ENCODE measurements around the gene PIP4K2B.
A peak's percentile ranks its signal among the peaks of the same experiment; 100 is the strongest.
"Not testable (repeated sequence)": the region's sequence is repeated elsewhere in the genome, so short reads cannot be mapped to it uniquely, and the experiment has no call there.

Gene PIP4K2B

DNA sequence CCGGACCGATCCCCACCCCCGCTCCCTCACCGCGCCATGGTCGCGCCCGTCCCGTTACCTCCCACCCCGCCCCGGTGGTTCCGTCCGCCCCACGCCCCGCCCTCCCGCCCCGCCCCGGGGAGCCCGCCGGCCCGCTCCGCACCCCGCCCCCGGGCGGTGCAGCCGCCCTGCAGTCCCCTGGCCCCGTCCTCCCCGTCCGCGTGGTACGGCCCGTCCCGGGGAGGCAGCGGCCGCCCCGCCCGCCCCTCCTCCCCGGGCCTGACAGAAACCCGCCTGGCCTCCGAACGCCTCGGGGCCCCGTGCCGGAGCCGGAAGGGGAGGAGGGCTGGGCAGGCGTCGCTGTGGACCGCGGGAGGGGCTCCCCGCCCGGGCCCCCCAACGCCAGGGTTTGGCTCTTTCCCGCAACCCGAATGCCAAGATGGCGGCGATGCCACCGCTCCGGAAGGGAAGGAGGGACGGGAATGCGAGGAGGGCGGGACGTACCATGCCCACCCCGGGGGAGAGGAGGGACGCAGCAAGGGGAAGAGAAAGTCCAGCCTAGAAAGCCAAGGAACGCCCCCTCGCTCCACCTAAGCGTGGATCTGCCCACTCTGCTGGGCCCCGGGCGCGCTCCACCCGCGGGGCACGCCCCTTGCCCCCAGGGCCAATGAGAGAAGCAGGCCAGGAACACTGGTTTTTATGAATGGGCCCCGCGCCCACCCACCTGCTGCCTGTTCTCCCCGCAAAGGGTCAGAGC lies at the start of gene PIP4K2B:
PIP4K2B (minus strand) TSS at position 56 of the 736 bp plus-strand sequence. CDS start 132 bp downstream, outside the sequence.
- DNase-seq, result peak; percentile 89

GRCh38 chr17:38848557-38848891 lies 49.2 kb upstream of the PIP4K2B start:
- no peak for DNase-seq

DNA sequence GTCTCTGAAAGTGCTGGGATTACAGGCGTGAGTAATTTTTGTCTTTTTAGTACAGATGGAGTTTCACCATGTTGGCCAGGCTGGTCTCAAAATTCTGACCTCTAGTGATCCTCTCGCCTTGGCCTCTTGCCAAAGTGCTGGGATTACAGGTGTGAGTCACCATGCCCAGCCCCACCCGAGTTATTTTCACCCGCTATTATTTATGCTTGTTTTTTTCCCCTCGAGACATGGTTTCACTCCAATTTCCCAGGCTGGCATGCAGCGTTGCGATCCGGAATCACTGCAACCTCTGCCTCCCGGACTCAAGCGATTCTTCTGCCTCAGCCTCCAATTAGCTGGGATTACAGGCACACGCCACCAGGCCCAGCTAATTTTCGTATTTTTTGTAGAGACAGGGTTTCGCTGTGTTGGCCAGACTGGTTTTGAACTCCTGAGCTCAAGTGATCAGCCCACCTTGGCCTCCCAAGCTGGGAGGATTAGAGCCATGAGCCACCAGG lies 45.0 kb upstream of the PIP4K2B start:
- no peak for DNase-seq

DNA sequence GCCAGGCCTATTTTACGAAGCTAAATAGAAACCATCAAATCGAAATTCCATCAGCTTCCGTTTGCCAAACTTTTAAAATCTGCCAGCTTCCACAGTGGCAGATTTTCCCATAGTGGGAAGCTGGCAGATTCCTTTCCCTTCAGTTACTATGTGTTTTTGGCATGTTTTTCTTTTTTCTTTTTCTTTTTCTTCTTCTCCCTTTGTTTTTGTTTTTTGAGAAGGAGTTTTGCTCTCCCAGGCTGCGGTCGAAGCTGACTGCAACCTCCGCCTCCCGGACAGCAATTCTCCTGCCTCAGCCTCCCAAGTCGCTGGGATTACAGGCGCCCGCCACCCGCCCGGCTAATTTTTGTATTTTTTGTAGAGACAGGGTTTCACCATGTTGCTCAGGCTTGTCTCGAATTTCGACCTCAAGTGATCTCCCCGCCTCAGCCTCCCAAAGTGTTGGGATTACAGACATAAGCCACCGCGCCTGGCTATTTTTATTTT lies 26.4 kb upstream of the PIP4K2B start:
- no peak for DNase-seq

DNA sequence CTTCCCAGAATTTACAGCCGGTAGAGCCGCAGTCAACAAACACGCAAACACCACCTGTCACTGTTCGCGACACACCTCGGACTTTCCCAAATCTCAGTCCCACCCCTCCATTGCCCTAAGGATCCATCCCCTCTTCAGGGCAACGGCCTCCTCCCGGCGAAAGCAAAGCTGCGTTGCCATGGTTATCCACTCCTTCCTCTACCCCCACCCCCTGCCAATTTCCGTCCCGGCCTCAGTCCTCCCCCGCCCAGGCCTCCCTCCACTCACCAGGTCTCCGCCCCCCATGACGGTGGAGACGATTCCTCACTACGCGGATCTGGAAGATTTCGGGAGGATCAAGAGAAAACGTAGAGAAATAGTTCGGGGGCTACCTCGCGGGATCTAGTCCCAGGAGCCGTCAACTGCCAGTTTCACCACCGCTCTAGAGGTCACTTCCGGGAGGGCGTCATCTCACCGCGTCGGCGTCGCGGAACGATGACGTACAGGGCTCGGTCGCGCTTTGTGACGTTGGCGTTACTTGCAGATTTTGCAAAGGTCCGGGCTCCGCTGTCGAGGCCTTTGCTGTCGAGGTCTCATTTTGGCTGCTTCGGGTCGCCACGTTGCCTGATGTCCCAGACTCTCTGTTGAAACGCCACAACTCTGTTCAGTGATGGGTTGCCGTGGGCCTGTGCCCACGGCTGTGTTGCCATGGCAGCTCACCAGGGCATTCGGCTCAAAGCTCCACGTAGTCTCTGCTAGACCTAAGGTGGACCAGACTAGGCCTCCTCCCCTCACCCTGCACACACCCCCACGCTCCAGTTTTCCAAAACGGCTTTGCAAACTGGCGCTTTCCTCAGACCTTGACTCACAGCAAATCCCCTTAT lies 25.8 kb upstream of the PIP4K2B start, which contains the start of gene CWC25:
CWC25 (minus strand) TSS at position 423 of the 863 bp plus-strand sequence; CDS start at position 285, 138 bp downstream.
- DNase-seq, result peak; percentile 95

DNA sequence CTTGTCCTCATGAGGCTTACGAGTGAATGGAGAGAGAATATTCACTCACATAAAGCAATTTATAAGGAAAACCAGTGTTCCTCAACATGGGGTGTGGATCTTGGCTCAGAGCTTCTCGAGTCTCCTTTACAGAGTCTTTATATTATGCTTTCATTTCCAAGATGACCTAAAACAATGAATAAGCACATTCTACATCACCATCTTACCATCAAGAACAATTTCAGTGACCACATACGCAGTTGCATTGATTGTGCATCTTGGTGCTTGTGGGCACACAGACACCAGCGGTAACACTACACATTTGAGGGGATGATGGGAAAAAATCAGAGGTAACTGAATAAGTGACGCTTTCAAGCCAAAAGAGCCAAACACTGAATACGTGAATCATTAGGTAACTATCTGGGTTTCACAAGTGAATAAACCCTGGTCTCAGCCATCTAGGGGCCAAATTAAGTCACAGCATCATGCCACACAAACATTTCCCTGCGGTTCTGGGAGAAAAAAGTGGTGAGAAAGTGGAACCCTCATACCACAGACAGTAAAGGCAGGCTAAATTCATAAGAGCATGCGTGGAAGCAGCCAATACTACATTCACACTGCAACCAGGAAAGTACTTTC lies 16.3 kb upstream of the PIP4K2B start:
- peak; percentile 42 for DNase-seq

DNA sequence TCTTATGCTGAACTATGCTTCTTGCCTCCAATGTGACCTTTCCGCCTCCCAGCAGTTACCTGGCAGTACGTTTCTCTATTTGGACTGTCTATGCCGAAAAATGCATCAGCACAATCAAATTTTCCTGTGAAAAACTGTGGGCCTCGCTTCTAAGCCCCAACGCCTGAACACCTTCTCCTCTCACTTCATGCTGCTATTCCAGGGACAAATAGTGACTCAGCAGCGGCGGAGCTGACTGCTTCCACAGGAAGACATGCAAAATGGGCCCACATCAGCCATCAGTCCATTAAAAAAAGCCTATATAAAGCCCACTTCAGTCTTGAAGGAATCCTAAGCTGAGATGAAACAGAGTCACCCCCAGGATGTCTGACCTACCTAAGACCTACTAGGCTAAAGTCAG lies 10.5 kb upstream of the PIP4K2B start:
- DNase-seq, result no peak

DNA sequence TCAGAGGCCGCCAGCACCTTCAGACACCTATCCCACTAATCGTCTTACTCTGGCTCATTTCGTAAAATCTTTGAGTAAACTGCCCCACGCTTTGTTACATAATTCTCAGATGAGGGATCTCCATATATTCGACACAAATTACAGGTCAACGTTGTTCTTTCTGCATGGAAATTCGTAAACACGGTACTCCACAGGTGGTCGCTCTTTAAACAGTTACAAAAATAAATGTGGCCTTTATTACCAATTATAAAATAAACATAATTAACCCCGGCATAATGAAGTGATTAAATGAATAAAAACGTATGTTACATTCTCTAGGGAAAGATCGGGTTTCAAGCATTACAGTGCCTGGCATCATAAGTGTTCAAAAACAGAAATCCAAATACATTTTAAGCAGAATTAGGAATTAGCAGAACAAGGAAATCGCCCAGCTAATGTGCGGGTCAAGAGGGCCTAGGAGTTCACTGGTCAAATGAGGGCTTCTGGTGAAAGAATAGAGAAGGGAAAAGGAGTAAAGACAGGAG lies 943 bp upstream of the PIP4K2B start:
- no peak for DNase-seq

DNA sequence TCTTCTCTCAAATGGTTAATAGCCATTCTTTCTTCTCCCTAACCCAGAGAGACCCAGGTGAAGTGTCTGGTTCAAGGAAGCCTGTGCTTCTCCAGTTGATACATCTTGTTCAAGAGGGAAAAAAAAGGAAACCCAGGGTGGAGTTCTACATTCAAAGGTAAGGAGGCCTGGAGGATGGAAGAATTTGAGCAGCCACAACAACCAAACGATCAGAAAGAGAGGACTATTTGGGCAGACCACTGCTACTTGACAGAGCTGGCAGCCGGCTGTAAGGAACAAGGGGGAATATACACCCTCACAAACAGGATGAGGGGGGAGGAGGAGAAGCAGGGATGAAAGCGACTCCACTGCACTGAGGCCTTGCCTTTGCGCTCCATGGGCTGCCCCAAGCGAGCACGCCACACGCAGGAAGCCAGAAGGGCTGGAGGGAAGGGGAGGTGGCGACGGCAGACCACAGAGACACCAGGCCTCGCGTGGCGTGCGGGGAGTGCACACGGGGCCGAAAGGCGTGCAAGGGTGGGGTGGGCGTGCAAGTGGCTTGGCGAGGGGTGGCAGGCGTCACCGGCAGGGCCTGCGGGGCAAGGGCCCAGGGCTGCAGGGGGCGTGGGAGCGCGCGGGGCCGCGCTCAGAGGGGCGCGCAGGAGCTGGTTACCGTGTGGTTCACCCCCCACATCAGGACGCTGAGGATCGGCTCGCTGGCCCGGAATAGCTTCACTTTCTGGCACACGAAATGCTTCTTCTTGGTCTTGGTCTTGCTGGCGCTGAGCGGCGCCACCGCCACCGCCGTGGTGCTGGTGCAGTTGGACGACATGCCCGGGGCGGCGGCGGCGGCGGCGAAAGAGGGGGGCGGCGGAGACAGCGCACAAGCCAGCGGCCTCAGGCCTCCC lies 499 bp downstream of the PIP4K2B start:
- peak; percentile 52 for DNase-seq

DNA sequence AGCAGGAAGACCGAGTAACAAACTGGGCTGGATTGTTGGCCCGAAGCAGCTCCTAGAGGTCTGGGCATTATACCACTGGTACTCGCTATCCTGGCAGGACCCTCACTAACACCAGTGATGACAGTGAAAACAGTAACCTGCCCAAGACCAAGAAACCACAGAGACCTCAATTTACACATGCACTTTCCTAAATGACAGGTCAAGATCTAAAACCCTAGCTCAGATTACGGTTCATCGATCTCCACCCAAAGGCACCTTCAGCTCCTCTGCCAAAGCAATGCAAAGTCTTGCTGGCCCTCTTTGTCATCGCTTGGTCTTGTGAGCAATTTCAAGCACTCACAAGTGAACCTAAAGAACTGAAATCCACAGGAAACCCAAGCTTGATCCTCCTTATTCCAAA lies 1.5 kb downstream of the PIP4K2B start:
- DNase-seq, result no peak

- DNase-seq, result no peak
Observed at GRCh38 chr17:38797158-38797490, 2.2 kb downstream of the PIP4K2B start.

GRCh38 chr17:38796451-38797157 lies 2.8 kb downstream of the PIP4K2B start:
- DNase-seq, result no peak

GRCh38 chr17:38794221-38794620 lies 5.1 kb downstream of the PIP4K2B start:
- DNase-seq, result no peak

DNA sequence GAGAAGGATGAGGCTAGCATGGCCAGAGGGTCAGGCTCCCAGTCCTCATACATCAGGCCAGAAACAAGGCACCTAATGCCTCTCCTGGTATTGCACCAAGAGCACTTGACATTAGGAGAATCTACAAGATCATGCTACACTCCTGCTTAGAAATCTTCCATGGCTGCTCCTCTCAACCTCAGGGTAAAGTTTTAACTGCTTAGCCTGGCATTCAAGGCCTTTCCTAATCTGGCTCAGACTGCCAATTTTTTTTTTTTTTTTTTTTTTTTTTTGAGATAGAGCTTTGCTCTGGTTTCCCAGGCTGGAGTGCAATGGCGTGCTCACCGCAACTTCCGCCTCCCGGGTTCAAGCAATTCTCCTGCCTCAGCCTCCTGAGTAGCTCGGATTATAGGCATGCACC lies 8.2 kb downstream of the PIP4K2B start:
- no peak for DNase-seq

- not testable (repeated sequence) for DNase-seq
Observed at GRCh38 chr17:38790148-38790707, 9.1 kb downstream of the PIP4K2B start.

- no peak for DNase-seq
Observed at GRCh38 chr17:38789185-38789584, 10.2 kb downstream of the PIP4K2B start.

DNA sequence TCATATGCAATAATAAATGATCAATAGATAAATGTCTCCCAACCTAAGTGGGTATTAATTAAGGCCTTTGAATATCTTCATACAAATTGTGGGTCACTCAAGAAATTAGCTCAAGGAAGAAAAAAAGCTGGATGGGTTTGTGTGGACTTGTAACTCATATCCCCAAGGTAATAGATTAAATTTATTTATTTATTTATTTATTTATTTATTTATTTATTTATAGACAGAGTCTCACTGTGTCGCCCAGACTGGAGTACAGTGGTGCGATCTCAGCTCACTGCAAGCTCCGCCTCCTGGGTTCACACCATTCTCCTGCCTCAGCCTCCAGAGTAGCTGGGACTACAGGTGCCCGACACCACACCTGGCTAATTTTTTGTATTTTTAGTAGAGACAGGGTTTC lies 11.4 kb downstream of the PIP4K2B start:
- not testable (repeated sequence) for DNase-seq

- DNase-seq, result no peak
Observed at GRCh38 chr17:38786372-38786771, 13.0 kb downstream of the PIP4K2B start.

GRCh38 chr17:38783227-38783626 lies 16.1 kb downstream of the PIP4K2B start:
- DNase-seq, result no peak

- no peak for DNase-seq
Observed at GRCh38 chr17:38779965-38780752, 19.2 kb downstream of the PIP4K2B start.

Measured in stimulated activated CD4-positive, alpha-beta T cell treated with anti-CD3 and anti-CD28 coated beads, Interleukin-4, amount 100 ng/mL, for 24 hours (primary cell).